DND-41 (cell line): ENCODE data around the gene TM9SF4.

Experiments used
- EZH2 ChIP-seq: IDR thresholded peaks from 3 replicates; pipeline ENCODE4 v1.6.1; 2012; ENCODE audit warnings: borderline replicate concordance, low read depth, mild to moderate bottlenecking, moderate library complexity, low read length, inconsistent platforms; ENCODE audit not compliant: severe bottlenecking
- TF ChIP-seq, protein P1 (sequence below): IDR thresholded peaks from 2 replicates; pipeline ENCODE4 v1.5.1; 2012; ENCODE audit warnings: borderline replicate concordance, low read length, moderate library complexity, mild to moderate bottlenecking; ENCODE audit not compliant: poor library complexity, severe bottlenecking; ENCODE audit errors: extremely low read depth

GRCh38 chr20:32208499-32209154 is 99.1 kb downstream of the TM9SF4 start:
- TF ChIP-seq, protein P1, sequence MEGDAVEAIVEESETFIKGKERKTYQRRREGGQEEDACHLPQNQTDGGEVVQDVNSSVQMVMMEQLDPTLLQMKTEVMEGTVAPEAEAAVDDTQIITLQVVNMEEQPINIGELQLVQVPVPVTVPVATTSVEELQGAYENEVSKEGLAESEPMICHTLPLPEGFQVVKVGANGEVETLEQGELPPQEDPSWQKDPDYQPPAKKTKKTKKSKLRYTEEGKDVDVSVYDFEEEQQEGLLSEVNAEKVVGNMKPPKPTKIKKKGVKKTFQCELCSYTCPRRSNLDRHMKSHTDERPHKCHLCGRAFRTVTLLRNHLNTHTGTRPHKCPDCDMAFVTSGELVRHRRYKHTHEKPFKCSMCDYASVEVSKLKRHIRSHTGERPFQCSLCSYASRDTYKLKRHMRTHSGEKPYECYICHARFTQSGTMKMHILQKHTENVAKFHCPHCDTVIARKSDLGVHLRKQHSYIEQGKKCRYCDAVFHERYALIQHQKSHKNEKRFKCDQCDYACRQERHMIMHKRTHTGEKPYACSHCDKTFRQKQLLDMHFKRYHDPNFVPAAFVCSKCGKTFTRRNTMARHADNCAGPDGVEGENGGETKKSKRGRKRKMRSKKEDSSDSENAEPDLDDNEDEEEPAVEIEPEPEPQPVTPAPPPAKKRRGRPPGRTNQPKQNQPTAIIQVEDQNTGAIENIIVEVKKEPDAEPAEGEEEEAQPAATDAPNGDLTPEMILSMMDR = no peak
- TF ChIP-seq EZH2 = no peak
